CD14-positive monocyte (primary cell): ENCODE data around the gene MRGPRF. TPM values are rescaled to one million over a fixed set of nuclear protein-coding genes. Genes with fewer than 3 reads are reported as not detected.

ENCODE experiments used
- DNase-seq, 3 donors: peaks; one replicate each; pipeline ENCODE4 v3.0.0-alpha.2; 2011 to 2022
- H2AFZ ChIP-seq: 2 replicates; pipeline ENCODE4 v1.6.0; 2012; ENCODE audit warnings: mild to moderate bottlenecking, low read depth, low read length, inconsistent platforms; ENCODE audit not compliant: insufficient read depth, poor library complexity, severe bottlenecking
- H3K27ac ChIP-seq, 2 donors: 1 replicate in 1 of 2; 2 replicates in 1 of 2; pipeline ENCODE4 v1.5.1; 2012 to 2013; ENCODE audit warnings: low read length in 2 of 2, control low read depth in 1 of 2, inconsistent platforms in 1 of 2, low read depth in 1 of 2, mild to moderate bottlenecking in 1 of 2
- H3K27me3 ChIP-seq, 2 donors: one replicate each; pipeline versions ENCODE4 v1.6.0 to v1.6.1; 2011 to 2013; ENCODE audit warnings: low read length in 2 of 2; ENCODE audit not compliant: control insufficient read depth in 2 of 2, insufficient read depth in 2 of 2
- H3K36me3 ChIP-seq, 2 donors: replicated peaks in 1 of 2; 1 replicate in 1 of 2; 2 replicates in 1 of 2; pipeline versions ENCODE4 v1.5.1 to v1.6.1; 2012 to 2013; ENCODE audit warnings: low read length in 2 of 2, control low read depth in 1 of 2, inconsistent platforms in 1 of 2, mild to moderate bottlenecking in 1 of 2; ENCODE audit not compliant: insufficient read depth in 2 of 2, control insufficient read depth in 1 of 2
- H3K4me1 ChIP-seq, 2 donors: 1 replicate in 1 of 2; 2 replicates in 1 of 2; pipeline versions ENCODE4 v1.5.1 to v1.6.1; 2012 to 2013; ENCODE audit warnings: low read length in 2 of 2, control low read depth in 1 of 2, inconsistent platforms in 1 of 2, mild to moderate bottlenecking in 1 of 2, moderate library complexity in 1 of 2; ENCODE audit not compliant: insufficient read depth in 2 of 2, control insufficient read depth in 1 of 2
- H3K4me2 ChIP-seq: replicated peaks from 2 replicates; pipeline ENCODE3; 2012; ENCODE audit warnings: low read length, moderate library complexity, mild to moderate bottlenecking; ENCODE audit not compliant: poor library complexity, severe bottlenecking; ENCODE audit errors: extremely low read depth
- H3K4me3 ChIP-seq, 3 experiments: fragments of 200-600 bp in 1 of 3; sonication (generic) in 1 of 3; replicated peaks in 1 of 3; 1 replicate in 2 of 3; 2 replicates in 1 of 3; pipeline ENCODE4 v1.5.1; 2011 to 2013; ENCODE audit warnings: low read length in 3 of 3, mild to moderate bottlenecking in 3 of 3, control low read depth in 2 of 3, low read depth in 2 of 3, inconsistent platforms in 1 of 3, moderate library complexity in 1 of 3
- H3K79me2 ChIP-seq: 2 replicates; pipeline ENCODE4 v1.6.0; 2012; ENCODE audit warnings: mild to moderate bottlenecking, control low read depth, inconsistent platforms, low read length, moderate library complexity; ENCODE audit not compliant: insufficient read depth
- H3K9ac ChIP-seq: 2 replicates; pipeline ENCODE4 v1.6.0; 2017; ENCODE audit warnings: low read length, mild to moderate bottlenecking; ENCODE audit not compliant: insufficient read depth, poor library complexity, severe bottlenecking
- H3K9me3 ChIP-seq, 2 donors: replicated peaks in 1 of 2; 1 replicate in 1 of 2; 2 replicates in 1 of 2; pipeline versions ENCODE4 v1.5.1 to v1.6.1; 2012 to 2013; ENCODE audit warnings: low read length in 2 of 2, control low read depth in 1 of 2; ENCODE audit not compliant: control insufficient read depth in 1 of 2, insufficient read depth in 1 of 2
- H4K20me1 ChIP-seq: 2 replicates; pipeline ENCODE4 v1.6.0; 2012; ENCODE audit warnings: mild to moderate bottlenecking, low read length, control low read depth, moderate library complexity; ENCODE audit not compliant: insufficient read depth
- H3K27ac Mint-ChIP-seq, 7 donors: one replicate each; pipeline ENCODE4 v1.8.0; 2020; ENCODE audit warnings: mild to moderate bottlenecking in 7 of 7, mixed read lengths in 7 of 7, moderate library complexity in 6 of 7, inconsistent platforms in 2 of 7
- H3K27me3 Mint-ChIP-seq, 3 donors: one replicate each; pipeline ENCODE4 v1.8.0; 2021 to 2022; ENCODE audit warnings: low read depth in 3 of 3, mild to moderate bottlenecking in 3 of 3, mixed read lengths in 3 of 3, moderate library complexity in 3 of 3, inconsistent platforms in 1 of 3
- H3K36me3 Mint-ChIP-seq, 2 donors: one replicate each; pipeline ENCODE4 v1.8.0; 2020; ENCODE audit warnings: mixed read lengths in 2 of 2, inconsistent platforms in 1 of 2, mild to moderate bottlenecking in 1 of 2
- H3K4me1 Mint-ChIP-seq: one replicate; pipeline ENCODE4 v1.8.0; 2020; ENCODE audit warnings: mild to moderate bottlenecking, mixed read lengths
- H3K4me3 Mint-ChIP-seq, 2 donors: one replicate each; pipeline ENCODE4 v1.8.0; 2020; ENCODE audit warnings: mild to moderate bottlenecking in 2 of 2, mixed read lengths in 2 of 2, moderate library complexity in 1 of 2
- H3K9me3 Mint-ChIP-seq, 7 donors: one replicate each; pipeline ENCODE4 v1.8.0; 2020 to 2022; ENCODE audit warnings: mixed read lengths in 7 of 7, mild to moderate bottlenecking in 6 of 7, moderate library complexity in 6 of 7, inconsistent platforms in 2 of 7
- WGBS: methylation state at CpG from one replicate; pipeline ENCODE4 v1.1.5; 2013; ENCODE audit warnings: missing lambda C conversion rate; ENCODE audit not compliant: insufficient coverage; 5-methylcytosine and 5-hydroxymethylcytosine counted together
- intact Hi-C, 2 donors: fragments of 100-400 bp; cut with micrococcal nuclease; formaldehyde crosslinking; loops; one replicate each; pipeline versions ENCODE4 v1.15.0 to v1.15.1; 2023
- polyA plus RNA-seq, 3 donors: library from polyadenylated mRNA; depleted of rRNA in 1 of 3; unstranded in 2 of 3; stranded (reverse) in 1 of 3; fragments of 300-500 nt in 2 of 3; fragments of >200 nt in 1 of 3; fragmentation: Illumina TruSeq in 2 of 3; gene quantifications; 1 replicate in 2 of 3; 2 replicates in 1 of 3; pipeline ENCODE4 v1.2.3, GENCODE V29; 2012 to 2021
- TF ChIP-seq, protein P1 (sequence below): fragments of 200-600 bp; IDR thresholded peaks from one replicate; pipeline ENCODE4 v1.8.0; 2022; ENCODE audit warnings: antibody characterized with exemption, mild to moderate bottlenecking

MRGPRF gene
- polyA plus RNA-seq, 3 donors = 0.22 to 0.23 TPM; not detected in 1

- no peaks in the 10 kb centered on the region for H3K9me3 ChIP-seq
- no peak overlapping the region for H3K27ac ChIP-seq
- peak overlapping the region; percentile 1 for H3K9ac ChIP-seq
- peaks cover 0 to 3% (median 2%) of the 10 kb centered on the region in 7 donors for H3K9me3 Mint-ChIP-seq
- peak overlapping the region; percentile 57 for H3K4me2 ChIP-seq
- H3K36me3 ChIP-seq = no peaks in the 10 kb centered on the region
- H3K4me1 ChIP-seq = peaks cover 41 to 66% of the 10 kb centered on the region in 2 donors
- H3K4me1 Mint-ChIP-seq = peaks cover 47% of the 10 kb centered on the region
- H3K4me3 ChIP-seq = peak overlapping the region in 1 of 3 experiments; percentile 55
- H3K27me3 Mint-ChIP-seq = peaks cover 31 to 62% (median 61%) of the 10 kb centered on the region in 3 donors
- H2AFZ ChIP-seq = peak overlapping the region; percentile 75
- H3K27me3 ChIP-seq = peaks cover 0 to 49% of the 10 kb centered on the region in 2 donors
- H3K79me2 ChIP-seq = no peaks in the 10 kb centered on the region
- intact Hi-C loops = no loop called here
- DNase-seq = peak in 2 of 3 donors; percentile 12 to 20
- H3K27ac Mint-ChIP-seq = peak overlapping the region in 1 of 7 donors; percentile 40
- peaks cover 3% of the 10 kb centered on the region in 2 donors for H3K36me3 Mint-ChIP-seq
- H3K4me3 Mint-ChIP-seq = peak overlapping the region; percentile 9 to 64
- TF ChIP-seq, protein P1, sequence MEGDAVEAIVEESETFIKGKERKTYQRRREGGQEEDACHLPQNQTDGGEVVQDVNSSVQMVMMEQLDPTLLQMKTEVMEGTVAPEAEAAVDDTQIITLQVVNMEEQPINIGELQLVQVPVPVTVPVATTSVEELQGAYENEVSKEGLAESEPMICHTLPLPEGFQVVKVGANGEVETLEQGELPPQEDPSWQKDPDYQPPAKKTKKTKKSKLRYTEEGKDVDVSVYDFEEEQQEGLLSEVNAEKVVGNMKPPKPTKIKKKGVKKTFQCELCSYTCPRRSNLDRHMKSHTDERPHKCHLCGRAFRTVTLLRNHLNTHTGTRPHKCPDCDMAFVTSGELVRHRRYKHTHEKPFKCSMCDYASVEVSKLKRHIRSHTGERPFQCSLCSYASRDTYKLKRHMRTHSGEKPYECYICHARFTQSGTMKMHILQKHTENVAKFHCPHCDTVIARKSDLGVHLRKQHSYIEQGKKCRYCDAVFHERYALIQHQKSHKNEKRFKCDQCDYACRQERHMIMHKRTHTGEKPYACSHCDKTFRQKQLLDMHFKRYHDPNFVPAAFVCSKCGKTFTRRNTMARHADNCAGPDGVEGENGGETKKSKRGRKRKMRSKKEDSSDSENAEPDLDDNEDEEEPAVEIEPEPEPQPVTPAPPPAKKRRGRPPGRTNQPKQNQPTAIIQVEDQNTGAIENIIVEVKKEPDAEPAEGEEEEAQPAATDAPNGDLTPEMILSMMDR = no peak
- H4K20me1 ChIP-seq = no peaks in the 10 kb centered on the region
- 27% methylated on average over 11 of the region's 21 CpGs for WGBS
Measured at GRCh38 chr11:69012092-69013008, 696 bp downstream of the MRGPRF start.

DNA sequence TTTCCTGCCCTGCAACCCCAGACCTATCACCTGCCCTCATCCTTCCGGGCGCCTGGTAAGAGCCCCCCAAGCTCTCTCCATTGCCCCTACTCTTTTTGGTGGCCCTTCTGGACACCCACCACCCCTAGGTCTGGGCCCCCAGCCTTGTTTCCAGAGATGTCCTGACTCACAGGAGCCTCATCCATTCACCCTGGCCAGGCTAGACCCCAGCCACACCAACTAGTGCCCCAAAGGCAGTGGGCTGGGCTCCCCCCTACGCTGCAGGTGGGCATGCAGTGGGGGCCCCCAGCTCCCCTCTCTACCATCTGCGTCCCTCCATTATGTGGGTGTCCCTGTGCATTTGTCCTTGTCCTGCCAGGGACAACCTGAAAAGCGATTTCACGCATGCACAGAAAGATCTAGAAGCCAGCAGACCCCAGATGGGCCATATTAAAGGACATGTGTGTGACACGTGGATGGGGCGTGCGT, 1.4 kb downstream of the MRGPRF start:
- peaks cover 34 to 63% (median 59%) of the 10 kb centered on the region in 3 donors for H3K27me3 Mint-ChIP-seq
- peaks cover 0 to 3% (median 2%) of the 10 kb centered on the region in 7 donors for H3K9me3 Mint-ChIP-seq
- peaks cover 49% of the 10 kb centered on the region for H3K4me1 Mint-ChIP-seq
- no peak for DNase-seq
- TF ChIP-seq, protein P1 = no peak
- H3K36me3 ChIP-seq = no peaks in the 10 kb centered on the region
- H3K27me3 ChIP-seq = peaks cover 0 to 49% of the 10 kb centered on the region in 2 donors
- H4K20me1 ChIP-seq = no peaks in the 10 kb centered on the region
- intact Hi-C loops = no loop called here
- H3K27ac ChIP-seq = no peak overlapping the region
- no peaks in the 10 kb centered on the region for H3K9me3 ChIP-seq
- 84% methylated on average over 7 of the region's 9 CpGs for WGBS
- peaks cover 41 to 66% of the 10 kb centered on the region in 2 donors for H3K4me1 ChIP-seq
- H3K36me3 Mint-ChIP-seq = peaks cover 3% of the 10 kb centered on the region in 2 donors
- peak overlapping the region; percentile 28 to 64 for H3K4me3 Mint-ChIP-seq
- H3K79me2 ChIP-seq = no peaks in the 10 kb centered on the region
- H3K4me2 ChIP-seq = peak overlapping the region; percentile 72
- peak overlapping the region in 1 of 7 donors; percentile 42 for H3K27ac Mint-ChIP-seq
- H3K9ac ChIP-seq = no peak overlapping the region
- peak overlapping the region in 1 of 3 experiments; percentile 61 for H3K4me3 ChIP-seq
- peak overlapping the region; percentile 72 for H2AFZ ChIP-seq
